Stimulated activated CD8-positive, alpha-beta memory T cell treated with anti-CD3 and anti-CD28 coated beads, Interleukin-15, amount 100 ng/mL, for 24 hours (primary cell): ENCODE results near the gene FARP1.

ENCODE experiments used
- DNase-seq: peaks from one replicate; pipeline ENCODE4 v3.0.0-alpha.2; 2020; ENCODE audit warnings: low read depth

The FARP1 gene

DNA sequence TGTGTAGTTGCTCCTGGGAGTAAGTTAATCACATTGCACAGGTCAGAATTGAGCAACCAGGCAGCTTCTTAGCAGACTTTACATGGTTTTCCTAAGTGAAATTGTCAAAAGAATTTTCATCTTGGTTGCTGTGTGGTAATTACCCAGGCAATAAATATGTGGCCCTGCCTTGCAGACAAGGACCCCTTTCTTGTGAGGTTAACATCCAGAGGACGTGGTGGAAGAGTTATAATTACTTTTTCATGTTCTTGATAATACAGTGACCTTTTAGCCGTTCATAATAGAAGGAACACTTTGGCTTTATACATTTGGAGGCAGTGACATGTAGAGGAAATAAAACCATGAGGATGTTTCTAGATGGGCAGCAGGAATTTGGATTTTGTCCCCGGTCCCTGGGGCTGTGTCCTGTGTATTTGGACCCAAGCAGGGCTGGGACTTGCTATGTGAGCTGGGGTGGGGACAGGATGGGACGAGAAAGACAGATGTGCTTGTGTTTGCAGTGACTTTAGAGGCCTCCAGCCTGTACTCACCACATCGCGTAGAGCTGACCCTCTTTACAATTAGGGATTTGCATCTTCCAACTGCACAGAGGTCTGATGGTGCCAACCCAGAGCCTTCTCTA is 277.8 kb downstream of the FARP1 start:
- no peak for DNase-seq

DNA sequence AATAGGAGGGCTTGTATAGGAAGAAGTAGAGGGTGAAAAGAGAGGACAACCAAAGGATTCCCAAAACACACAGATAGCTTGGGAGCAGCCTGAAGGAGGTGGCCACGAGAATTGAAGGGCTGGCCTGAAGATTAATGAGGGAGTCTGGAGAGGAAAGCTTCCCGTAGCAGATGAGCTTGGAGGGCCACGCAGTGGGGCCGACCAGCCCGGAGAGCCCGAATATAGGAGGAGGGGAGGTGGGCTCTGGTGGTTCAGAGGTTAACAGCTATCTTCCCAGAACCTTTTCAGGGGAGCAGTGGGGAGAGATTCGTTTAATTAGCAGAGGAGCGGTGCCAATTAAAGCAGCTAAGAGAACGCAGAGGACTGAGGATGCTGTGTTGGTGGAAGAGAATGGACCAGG is 279.2 kb downstream of the FARP1 start:
- no peak for DNase-seq

DNA sequence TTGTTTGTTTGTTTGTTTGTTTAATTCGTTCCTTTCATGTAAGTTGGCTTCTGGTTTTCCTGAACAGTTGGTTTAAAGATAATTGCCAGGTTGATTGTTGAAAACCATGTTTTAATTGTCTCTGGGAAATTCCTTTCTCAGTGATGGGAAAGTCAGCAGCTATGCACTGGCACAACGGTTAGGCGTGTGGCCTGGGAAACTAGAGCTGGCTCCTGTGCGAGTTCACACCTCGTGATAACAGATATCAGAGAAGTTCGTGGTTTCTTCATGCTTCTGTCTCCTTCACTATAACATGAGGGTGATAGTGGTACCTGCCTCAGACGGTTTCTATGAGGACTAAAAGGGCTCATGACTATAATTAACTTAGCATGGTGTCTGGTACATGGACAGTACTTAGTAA is 280.5 kb downstream of the FARP1 start:
- DNase-seq = no peak

DNA sequence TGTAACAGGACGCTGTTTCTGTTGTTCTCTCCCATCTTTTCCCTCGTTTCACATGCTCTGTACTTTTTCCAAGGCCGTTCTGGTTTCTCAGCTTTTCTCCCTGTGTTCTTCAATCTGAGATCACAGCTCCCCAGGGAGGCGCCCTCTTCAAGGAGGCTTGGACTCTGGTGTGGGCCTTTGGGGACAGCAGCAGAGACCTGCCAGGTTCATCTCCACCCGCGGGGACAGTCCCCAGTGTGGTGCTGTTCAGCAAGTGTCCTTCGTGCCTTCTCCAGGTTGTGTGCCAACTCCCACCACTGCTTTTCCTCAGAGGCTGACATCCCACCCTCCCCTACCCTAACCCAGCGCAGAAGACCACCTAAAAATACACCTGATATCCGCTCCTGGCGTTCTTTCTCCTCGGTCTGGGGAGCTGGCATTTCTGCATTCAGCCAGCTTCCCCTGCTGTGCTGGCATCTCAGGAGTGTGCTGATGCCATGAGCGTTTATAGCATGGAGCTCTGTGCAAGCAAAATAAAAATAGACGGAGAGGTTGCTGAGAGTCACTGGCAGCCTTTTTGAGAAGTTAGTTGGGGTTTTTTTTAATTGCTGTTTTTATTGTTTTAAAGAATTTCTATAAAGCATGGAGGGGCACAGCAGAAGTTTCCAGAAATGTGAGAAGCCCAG is 284.6 kb downstream of the FARP1 start:
- DNase-seq = no peak

DNA sequence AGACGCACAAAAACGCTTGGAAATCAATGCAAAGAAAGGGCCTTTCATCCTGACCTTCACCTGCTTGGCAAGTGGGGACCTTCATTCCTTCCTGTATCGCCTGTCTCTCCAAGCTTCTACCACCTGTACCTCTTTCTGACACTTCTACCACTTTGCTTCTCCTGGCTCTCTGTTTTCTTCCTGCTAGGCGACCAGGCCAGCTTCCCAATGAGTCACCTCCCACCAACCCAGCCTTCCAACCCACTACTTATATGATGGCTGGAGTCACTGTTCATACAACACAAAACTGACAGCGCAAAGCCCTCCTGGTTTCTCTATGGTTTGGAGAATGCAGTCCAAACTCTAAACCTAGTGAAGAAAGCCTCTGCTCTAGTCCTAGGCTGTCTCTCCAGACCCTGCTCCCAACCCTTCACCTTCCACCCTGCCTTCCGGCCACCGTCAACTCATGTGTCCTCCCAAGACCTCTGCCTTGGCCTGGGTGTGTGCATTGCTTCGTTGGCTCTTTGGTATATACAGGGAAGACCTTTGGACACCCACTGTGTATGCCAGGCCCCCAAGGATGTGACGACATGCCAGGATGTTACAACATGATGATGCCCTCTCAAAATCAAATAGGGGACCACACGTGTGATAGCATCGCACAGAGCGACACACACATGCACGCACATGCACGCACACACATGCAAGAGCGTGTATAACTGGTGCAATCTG is 285.5 kb downstream of the FARP1 start:
- no peak for DNase-seq

DNA sequence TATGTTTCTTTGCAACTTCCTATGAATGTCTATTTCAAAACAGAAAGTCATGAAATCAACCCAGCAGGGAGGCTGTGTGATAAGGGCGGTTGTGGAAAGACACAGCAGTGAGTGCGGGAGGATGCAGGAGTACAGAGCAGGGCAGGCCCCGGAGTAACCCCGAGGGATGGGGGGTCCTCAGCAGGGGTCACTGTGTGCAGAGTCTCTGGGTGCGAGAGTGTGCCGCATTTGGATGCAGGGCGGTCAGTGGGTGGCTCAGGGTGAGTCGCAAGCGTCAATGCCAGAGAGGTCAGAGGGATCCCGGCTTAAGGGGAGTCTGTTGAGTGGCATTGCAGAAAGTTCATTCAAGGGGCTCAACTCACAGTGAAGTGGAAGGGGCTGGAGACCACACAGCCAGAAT is 286.2 kb downstream of the FARP1 start:
- no peak for DNase-seq

DNA sequence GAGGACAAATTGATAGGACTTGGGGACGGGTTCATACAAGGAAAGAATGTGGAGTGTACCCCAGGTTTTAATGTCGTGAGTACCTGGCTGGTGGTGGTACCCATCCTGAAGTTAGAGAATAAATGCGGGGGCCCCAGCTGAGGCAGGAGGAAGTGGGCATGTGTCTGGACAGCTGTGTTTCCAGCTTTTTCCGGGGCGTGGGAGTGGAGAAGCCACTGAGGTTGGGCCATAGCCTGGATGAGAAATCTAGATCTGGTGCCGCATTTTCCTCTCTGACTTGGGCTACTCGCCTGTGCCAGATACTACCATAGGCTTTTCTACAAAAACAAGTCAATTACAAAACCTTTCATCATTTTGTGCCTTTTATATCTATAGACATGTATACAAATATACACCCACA is 286.6 kb downstream of the FARP1 start:
- no peak for DNase-seq

DNA sequence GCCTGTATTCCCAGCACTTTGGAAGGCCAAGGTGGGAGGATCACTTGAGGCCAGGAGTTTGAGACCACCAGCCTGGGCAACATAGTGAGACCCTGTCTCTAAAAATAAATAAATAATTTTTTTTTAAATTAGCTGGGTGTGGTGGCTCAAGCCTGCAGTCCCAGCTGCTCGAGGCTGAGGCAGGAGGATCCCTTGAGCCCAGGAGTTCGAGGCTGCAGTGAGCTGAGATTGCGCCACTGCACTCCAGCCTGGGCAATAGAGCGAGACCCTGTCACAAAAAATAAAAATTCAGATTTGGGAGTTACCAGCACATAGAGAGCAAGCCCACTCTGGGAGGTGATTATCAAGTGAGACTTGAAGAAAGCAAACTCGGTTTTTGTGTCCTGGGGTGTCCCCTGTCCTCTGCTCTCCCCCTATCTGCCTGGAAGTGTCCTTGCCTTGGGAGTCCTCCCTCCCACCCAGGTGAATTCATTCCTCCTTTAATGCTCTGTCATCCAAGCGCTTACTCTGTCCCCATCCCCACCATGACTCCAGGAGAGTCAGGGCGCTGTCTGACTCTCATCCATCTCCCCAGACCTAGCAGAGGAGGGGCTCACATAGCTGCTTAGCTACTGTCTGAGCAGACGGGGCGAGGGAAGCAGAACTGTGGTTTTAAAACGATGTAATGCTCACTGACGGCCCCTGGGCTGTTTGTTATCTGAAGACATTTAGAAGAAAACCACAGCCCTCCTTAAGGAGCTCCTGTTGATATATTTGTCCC is 287.3 kb downstream of the FARP1 start:
- no peak for DNase-seq

DNA sequence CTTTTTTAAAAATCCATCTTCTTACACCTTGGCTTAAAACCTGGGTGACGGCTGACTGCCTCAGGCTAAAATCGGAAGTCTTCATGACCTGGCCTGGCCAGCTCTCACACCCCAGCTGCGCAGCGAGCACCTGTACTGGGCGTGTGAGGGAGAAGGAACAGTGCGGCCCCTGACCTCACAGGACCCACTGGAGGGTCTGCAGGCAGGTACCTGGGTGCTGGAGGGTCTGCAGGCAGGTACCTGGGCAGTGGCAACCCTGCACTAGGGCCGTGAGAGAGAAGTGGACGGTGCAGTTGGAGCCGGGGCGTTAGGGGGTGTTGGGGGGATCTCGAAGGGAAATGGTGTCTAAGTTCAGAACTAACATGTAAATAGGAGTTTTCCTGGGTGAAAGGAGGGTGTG is 289.7 kb downstream of the FARP1 start:
- no peak for DNase-seq

DNA sequence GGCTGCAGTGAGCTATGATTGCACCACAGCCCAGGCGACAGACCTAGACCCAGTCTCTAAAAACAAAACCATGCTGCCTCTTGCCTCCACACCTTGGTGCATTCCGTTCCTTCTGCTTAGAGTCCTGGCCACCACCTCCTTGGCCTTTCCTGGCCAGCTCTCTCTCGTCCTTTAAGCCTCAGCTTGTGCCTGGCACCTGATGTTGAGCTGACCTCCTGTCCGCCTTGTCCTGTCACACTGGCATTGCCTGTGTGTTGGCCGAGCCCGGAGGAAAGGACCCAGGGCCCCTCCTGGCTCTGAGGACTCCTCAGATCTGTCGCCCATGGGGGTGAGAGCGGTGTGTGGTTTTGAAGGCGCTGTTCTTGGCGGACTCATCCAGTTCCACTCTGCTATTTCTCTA is 290.8 kb downstream of the FARP1 start:
- DNase-seq = no peak

DNA sequence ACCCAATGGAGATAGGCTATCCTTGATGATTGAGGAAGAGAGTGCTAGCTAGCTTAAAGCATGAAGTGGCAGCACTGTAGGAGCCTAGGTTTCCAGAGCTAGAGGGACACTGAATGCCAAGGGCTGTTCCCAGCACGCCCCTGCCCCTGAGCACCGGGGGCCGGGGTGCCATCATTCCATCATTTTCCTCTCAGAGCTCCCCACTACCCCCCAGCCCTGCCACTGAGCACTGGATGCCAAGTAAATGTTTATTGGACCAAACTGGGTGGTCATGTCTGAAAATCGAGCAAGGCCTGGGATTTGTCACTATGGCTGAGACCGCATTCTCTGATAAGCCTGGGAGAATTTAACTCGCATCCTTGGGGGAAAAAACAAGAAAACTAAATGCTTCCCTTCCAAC is 291.2 kb downstream of the FARP1 start:
- DNase-seq = no peak

DNA sequence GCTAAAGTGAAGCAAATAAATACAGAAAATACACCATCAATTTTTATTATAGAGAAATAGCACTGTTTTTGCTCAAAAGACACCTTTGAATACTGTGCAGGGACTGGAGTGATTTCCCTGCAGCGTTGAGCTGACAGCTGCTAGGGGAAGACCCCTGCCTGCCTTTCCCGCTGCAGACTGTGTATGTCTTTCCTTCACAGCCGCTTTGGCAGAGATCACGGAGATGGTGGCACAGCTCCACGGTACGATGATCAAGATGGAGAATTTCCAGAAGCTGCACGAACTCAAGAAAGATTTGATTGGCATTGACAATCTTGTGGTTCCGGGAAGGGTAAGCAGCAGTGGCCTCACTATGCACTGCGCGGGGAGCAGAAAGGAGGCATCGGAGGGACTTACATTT is 292.5 kb downstream of the FARP1 start:
- DNase-seq = no peak

DNA sequence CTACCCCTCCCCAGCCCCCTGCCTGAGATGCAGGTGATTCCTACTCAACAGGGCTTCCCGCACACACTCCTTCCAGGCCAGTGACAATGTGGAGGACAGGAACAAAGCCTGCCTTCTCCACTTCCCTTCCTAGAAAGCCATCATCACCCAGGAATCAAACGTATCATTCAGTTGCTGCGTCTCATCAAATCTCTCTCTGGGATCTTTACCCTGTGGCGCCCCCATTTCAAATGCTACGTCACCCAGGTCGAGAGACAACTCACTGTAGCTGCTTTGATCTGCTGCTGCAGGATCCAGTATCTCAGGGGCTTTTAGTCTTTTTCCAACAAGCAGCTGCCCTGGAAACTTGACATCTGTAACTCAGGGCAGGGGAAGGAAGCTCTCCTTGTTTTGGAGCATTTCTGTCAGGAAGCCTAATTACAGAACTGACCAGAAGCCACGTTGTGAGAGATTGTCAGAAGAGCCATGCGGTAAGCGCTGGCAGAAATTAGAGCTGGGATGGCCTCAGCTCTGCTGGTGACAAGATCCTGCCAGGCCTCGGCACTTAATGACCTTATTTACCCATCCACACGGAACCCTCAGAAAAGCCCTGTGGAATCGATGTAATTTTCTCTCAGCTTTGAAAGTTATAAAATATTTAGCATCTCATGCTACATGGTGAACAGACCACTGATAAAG is 293.5 kb downstream of the FARP1 start:
- DNase-seq = no peak

DNA sequence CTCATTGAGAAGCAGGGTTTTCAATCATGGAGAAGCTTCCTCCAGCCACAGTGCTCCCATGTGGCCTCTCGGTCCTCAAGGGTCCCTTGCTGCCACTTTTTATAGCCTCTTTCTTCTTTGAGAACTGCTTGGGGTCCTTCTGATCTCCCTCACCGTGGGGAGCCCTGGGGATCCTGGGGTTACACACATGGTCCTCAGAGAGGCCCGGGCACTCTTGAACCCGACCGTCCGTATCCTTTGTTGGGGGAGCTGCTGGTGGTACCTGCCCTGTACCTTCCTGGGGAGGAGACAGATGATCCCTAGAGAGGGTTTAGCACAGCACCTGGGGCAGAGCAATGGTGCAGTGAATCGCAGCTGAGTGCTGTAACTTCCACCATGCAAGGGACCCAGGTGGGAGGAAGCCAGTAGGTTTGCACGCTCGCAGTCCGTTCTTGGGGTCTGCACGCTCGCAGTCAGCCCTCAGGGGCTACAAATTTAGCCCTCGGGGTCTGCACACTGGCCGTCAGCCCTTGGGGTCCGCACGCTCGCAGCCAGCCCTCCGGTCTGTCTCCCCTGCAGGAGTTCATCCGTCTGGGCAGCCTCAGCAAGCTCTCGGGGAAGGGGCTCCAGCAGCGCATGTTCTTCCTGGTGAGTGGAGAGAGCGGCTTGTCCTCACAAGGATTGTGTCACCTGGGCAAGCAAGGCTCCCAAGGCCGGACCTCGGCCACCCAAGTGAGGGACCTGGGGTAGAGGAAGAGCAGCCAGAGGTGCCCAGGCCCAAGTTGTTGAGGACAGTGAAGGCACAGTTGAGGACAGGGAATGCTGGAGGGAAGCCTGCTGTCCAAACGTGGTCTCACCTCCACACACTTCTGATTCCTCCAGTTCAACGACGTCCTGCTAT is 295.6 kb downstream of the FARP1 start:
- no peak for DNase-seq

DNA sequence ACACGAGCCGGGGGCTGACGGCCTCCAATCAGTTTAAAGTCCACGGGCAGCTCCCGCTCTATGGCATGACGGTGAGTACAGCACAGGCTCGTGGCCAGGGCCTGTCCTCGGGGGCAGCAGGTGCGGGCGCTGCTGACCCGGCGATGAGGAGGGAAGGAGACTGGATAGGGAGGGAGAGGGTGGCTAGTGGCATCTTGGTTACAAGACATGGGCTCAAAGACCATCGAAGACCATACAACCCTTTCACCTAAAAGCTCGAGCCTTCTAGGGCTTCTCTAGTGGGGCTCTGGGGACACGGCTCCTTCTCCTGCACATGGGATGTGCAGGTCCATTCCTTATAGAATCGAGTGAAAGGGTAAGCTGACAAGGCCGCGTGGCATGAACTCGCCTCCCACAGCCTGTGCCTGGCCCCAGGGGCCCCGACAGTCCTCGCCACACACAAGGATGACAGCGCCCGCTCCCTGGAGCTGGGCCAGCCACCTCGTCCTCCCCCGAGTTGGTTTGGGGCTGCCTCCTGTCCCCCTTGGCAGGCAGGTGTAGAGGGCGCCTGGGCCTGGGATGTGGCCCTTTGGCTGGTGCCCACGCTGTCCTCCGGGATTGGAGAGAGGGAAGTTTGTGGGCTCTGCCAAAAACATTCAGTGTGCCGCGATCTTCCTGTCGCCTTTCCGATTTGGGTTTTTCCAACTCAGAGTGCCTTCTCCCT is 296.4 kb downstream of the FARP1 start:
- no peak for DNase-seq

DNA sequence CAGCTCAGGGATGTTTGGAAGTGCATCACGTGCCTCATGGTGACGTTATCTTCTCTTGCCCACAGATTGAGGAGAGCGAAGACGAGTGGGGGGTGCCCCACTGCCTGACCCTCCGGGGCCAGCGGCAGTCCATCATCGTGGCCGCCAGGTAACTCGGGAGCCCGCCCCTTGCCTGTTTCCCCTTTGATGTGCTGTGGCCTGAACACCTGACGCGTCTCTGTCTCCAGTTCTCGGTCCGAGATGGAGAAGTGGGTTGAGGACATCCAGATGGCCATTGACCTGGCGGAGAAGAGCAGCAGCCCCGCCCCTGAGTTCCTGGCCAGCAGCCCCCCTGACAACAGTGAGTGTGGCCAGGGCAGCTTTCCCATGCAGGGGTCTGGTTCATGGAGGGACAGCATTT is 297.0 kb downstream of the FARP1 start:
- DNase-seq = no peak

DNA sequence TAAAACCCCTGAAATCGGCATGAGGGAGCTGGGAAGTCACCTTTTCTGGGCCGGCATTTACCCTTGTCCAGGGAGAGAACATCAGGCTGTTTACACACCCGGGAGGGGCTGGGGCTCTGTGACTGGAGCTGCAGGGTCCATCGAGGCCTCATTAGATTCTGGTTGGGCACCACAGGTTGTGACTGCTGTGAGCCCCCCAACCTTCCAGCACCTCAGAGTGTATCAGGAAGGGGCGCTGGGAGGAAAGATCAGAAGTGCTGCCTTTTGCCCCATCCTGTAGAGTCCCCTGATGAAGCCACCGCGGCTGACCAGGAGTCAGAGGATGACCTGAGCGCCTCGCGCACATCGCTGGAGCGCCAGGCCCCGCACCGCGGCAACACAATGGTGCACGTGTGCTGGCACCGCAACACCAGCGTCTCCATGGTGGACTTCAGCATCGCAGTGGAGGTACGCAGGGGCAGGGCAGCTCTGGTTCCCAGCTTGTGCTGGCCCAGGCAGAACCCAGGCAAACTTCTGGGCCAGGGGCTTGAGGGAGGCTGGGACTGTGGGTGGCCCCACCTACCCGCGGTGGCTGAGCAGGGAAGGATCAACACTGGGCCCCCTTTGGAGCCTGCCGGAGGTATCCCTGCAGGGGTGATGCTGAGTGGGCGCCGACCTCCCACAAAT is 297.6 kb downstream of the FARP1 start:
- no peak for DNase-seq

DNA sequence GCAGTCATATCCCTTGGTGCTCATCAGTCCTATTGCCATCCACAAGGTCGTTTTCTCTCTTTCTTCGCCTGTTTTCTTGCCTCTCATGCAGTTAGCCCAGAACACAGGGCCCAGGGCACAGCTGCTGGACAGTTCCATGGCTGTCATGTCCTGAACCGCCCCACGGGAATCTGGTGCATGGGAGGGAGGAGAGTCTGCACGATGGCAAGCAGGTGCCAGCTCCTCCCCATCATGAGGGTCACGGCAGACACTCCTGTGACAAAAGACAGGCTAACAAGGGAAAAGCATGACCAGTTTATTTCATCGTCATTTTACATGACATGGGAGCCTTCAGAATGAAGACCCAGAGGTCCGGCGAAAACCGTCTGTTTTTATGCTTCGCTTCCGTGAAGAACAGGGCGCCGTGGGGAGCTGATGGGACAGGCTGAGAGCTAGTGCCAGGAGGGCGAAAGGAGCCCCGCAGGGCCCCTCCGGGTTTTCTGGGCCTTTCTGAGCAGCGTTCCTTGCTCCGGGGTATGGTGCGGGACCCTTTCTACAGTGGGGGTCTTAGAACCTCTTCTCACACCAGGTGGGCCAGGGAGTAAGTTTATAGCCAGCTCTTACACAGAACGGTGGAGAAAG is 298.3 kb downstream of the FARP1 start:
- no peak for DNase-seq

DNA sequence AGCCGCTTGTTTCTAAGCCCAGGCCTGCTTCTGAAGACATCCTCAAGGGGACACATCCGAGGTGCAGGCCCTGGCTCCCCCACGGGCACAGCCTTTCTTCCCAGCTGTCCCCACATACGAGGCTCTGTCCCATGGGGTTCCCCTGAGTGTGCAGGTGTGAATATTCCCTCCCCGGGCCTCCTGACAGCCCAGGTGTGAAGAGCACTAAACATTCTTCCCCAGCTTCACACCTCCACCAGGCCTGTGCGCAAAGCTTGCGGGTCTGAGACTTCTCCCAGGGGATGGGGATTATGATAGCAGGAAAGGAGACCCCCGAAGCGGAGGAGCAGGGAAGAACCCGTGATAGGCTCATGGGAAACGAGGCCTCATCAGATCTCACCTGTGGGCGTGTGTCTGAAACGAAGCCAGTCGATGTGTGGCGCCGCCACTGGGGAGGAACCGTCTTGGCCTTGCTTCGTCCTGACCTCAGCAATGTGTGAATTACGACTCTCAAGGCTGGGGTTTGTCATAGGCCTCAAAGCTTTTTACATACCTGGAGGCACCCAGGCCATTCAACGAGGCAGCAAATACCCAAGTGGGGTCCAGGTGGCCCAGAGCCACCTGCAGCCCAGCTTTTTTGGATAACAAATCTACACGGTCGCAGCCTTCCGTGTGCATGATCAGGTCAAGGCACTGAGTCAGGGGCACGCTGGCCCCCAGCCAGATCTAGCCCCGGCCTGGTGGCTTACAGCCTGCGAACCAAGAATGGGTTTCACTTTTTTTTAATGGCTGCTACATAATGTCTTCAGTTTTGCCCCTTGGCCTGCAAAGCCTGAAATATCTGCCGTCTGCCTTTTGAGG is 299.7 kb downstream of the FARP1 start:
- DNase-seq = no peak
